Muscle of back (tissue), 11 donors: Measurements from ENCODE around the gene LACTB. TPM values are rescaled to one million over a fixed set of nuclear protein-coding genes. Genes with fewer than 3 reads are reported as not detected.
A peak's percentile ranks its signal among the peaks of the same experiment; 100 is the strongest.

Experiments used
- DNase-seq, 3 donors: peaks; one replicate each; pipeline versions ENCODE4 v3.0.0 to v3.0.0-alpha.2; 2013
- polyA plus RNA-seq, 10 donors: library from polyadenylated mRNA; unstranded; fragments of 120-200 nt; gene quantifications; one replicate each; pipeline ENCODE4 v1.2.1, GENCODE V29; 2013; ENCODE audit not compliant: insufficient read length in 10 of 10

LACTB gene
- polyA plus RNA-seq, 10 donors, result 13.1 to 24.5 (median 16.0) TPM

- DNase-seq, result no peak
These were observed 2.8 kb downstream of the LACTB start for GRCh38 chr15:63124506-63124905.

DNA sequence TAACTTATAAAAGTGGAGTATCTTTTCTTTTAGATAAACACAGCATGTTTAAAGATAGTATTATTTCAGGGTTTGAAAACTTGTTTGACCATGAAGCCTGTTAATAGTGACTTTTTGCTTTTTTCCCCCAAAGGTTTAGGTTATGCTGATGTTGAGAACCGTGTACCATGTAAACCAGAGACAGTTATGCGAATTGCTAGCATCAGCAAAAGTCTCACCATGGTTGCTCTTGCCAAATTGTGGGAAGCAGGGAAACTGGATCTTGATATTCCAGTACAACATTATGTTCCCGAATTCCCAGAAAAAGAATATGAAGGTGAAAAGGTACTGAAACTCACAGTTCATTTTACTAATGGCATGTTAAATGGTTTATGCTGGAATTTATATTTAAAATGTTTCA, 5.1 kb downstream of the LACTB start:
- no peak for DNase-seq

DNA sequence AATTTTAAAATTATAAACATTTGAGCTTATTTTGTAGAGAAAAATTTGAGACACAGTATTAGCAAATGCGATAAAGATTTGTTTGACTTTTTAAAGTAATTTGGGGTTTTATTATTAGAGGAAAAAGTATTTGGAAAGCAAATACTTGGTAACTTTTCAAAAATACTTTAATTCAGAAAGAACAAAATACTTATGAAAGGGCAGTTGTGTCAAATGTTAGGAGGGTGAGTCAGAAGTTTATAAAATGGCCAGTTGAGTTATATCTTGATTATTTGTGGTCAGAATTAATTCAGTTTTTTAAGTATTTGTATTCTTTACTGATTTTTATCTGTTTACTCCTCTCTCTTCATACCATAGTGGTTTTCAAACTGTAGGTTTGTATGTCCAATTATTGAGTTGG, 12.1 kb downstream of the LACTB start:
- DNase-seq, result no peak

GRCh38 chr15:63134245-63134985, 12.8 kb downstream of the LACTB start:
- no peak for DNase-seq

GRCh38 chr15:63135281-63135680, 13.6 kb downstream of the LACTB start:
- DNase-seq, result no peak

DNA sequence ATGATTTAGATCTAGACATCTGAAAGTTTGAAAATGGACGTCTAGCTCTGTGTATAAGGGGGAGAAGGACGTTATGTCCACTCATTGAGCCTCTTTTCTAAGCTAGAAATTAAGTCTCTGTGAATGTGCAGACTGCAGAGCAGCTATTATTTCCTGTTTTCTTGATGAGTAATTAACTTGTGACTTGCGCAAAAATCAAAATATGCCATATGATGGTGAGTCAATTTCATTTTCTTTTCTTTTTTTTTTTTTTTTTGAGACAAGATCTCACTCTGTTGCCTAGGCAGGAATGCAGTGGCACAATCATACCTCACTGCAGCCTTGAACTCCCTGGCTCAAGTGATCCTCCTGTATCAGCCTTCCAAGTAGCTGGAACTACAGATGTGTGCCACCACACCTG, 14.1 kb downstream of the LACTB start:
- peak in 1 of 3 donors; percentile 54 for DNase-seq

- DNase-seq, result no peak
These were observed 15.1 kb downstream of the LACTB start for GRCh38 chr15:63136742-63137141.

GRCh38 chr15:63140936-63141335, 19.3 kb downstream of the LACTB start:
- DNase-seq, result no peak

- no peak for DNase-seq
These were observed 23.8 kb downstream of the LACTB start for GRCh38 chr15:63145426-63145825.

GRCh38 chr15:63146684-63147083, 25.0 kb downstream of the LACTB start:
- DNase-seq, result no peak

DNA sequence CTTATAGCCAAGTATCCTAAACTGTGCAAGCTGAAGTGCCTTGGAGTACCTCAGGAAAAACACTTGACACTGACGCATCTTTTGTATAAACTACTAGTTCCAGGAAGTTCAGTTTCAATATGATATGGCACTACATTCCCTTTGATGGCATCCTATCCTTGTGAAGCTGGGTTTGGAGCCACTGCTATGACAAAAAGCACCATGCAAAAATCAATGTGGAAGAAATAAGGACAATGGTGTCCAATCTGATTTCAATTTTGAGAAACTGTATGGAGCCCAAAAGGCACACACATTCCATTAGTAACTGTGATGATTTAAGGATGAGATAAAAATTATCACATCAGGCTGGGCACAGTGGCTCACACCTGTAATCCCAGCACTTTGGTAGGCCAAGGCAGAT, 30.0 kb downstream of the LACTB start:
- DNase-seq, result no peak

- DNase-seq, result no peak
These were observed 33.8 kb downstream of the LACTB start for GRCh38 chr15:63155486-63155885.

DNA sequence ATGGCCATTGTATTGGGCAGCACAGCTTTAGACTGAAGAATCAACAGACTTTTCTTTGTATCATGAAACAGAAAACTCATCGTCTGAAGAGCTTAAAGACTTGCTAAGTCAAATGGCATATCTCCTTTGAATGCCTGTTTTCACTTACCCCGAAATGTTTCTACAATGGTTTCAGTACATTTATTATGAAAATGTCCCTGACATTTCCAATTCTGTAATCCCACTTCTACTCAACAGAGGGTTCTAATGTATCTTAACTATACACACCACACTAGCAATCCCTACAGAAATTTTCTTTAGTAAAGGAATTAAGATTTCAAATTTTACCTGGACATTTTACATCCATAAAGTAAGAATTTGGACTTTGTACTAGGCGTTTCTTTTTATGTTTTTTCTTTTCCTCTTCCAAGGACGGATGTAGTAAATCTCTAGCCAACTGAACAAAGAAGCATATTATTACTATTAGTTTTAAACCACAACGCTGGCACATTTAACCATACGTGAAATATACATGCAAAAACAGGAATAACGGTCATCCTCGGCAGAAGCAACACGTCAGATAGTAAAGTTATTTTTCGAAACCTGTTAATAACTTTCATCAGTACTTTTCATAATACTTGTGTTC, 34.5 kb downstream of the LACTB start:
- DNase-seq, result no peak

DNA sequence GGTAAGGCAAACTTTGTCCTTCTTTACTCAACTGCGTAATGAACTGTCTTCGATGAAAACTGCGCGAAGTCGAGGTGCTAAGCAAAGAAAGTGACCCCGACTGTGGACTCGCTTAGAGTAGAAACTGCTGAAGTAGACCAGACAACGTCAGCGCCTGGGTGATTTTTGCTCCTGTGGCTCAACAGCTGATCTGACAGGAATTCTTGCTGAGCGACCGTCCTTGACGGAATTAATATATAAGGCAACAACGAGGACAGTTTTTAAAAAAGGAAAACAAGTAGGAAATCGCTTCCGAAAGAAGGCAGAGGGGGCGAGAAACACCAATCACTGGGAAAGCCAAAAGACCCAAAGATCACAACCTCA, 35.1 kb downstream of the LACTB start:
- DNase-seq, result peak in 1 of 3 donors; percentile 47

DNA sequence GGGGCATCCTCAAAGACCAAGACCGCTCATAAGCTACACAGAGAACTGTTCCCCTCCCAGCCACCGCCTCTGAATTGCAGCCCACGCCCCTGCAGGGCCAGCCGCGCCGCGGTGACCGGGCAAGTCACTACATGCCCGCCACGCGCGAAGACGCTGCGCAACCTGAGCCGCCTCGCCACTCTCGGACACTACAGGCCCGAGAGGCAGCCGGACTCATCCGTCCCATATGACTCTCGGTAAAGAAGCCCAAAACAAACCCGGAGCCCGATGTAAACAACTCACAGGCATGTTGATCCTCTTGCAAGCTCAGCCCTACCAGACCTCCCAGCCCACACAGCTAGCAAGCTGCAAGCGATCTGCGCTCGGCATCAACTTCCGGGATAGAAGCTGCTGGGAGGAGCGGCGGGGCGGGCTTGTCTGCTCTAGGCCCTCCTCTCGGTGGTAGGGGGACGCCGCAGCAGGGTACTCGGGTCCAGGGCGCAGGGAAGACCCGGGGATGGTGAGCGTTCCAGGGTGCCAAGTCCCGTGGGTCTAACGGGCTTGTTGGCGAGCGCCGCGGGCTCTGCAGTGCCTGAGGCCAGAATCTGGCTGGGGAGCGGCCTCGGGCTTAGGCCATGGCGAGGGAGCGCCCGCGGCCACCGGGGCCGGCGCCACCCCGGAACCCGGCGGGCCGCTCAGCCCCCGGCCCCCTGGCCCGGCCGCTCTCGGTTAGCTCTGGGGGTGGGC, 35.6 kb downstream of the LACTB start, which contains the start of gene RPS27L:
Gene RPS27L, minus strand, starts transcription at position 360 of the 726 bp plus-strand sequence. Its CDS starts 72 bp downstream, at position 288.
- DNase-seq, result peak; percentile 92 to 98 (median 93)

DNA sequence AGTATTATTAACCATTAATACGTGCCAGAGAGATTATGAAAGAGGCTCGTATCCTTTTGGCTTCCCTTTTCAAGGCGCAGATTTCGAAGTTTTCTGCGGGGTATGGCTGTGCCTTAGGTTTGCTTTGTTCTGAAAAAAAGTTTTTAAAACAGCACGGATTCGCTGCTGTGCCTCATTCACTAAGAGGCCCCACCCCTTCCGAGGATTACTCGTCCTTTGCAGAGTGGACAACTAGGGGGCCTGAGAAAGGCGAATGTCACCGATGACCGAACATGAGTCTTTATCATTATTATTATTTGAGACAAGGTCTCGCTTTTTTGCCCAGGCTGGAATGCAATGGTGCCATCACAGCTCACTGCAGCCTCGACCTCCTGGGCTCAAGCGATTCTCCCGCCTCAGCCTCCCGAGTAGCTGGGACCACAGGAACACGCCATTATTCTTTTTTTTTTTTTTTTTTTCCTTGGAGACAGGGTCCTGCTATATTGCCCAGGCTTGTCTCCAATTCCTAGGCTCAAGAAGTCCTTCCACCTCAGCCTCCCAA, 36.3 kb downstream of the LACTB start:
- peak; percentile 70 to 89 (median 77) for DNase-seq

- DNase-seq, result no peak
These were observed 39.0 kb downstream of the LACTB start for GRCh38 chr15:63160638-63161037.

- DNase-seq, result no peak
These were observed 41.6 kb downstream of the LACTB start for GRCh38 chr15:63163217-63163616.

DNA sequence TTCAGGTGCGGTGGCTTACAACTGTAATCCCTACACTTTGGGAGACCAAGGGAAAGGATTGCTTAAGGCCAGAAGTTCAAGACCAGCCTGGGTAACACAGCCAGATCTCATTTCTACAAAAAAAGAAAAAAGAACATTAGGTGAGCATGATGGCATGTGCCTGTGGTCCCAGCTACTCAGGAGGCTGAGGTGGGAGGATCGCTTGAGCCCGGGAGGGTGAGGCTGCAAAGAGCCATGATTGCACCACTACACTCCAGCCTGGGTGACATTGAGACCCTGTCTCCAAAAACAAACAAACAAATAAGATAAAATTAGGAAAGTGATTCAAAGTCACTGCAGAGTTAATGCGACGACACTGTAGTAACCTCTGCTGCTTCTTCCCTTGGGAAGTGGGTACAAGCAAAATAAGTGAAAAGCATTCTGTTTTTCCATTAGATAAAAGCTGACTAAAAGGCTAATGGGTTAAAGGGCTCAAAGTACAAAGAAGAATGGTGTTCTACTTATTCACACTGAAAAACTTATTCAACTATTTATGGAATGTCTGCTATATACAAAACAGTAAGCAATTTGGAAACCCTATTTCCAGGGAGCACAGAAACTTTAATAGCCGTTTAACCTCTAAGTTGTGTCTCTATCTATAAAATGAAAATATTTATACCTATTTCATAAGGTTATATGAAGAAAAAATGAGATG, 43.7 kb downstream of the LACTB start:
- DNase-seq, result no peak

- DNase-seq, result no peak
These were observed 44.6 kb downstream of the LACTB start for GRCh38 chr15:63166219-63166618.

GRCh38 chr15:63169788-63170187, 48.1 kb downstream of the LACTB start:
- DNase-seq, result no peak

- DNase-seq, result no peak
These were observed 50.7 kb downstream of the LACTB start for GRCh38 chr15:63172376-63172775.
